Kidney epithelial cell (primary cell): ENCODE measurements around the gene CYB5D1. TPM values are rescaled to one million over a fixed set of nuclear protein-coding genes. Genes with fewer than 3 reads are reported as not detected.

Source experiments
- DNase-seq: peaks from one replicate; pipeline ENCODE4 v3.0.0-alpha.2; 2010; ENCODE audit warnings: low read depth
- H3K27me3 ChIP-seq: 2 replicates; pipeline ENCODE4 v1.6.0; 2011; ENCODE audit warnings: low read length; ENCODE audit not compliant: control insufficient read depth, insufficient read depth
- H3K36me3 ChIP-seq: 2 replicates; pipeline ENCODE4 v1.5.1; 2011; ENCODE audit warnings: low read length; ENCODE audit not compliant: control insufficient read depth, insufficient read depth
- H3K4me3 ChIP-seq: 2 replicates; pipeline ENCODE4 v1.5.1; 2011; ENCODE audit warnings: low read depth, mild to moderate bottlenecking, control low read depth, low read length
- CTCF ChIP-seq: IDR thresholded peaks from 2 replicates; pipeline ENCODE4 v1.5.1; 2011; ENCODE audit warnings: mild to moderate bottlenecking, moderate library complexity, low read length, control low read depth, inconsistent platforms; ENCODE audit not compliant: insufficient read depth, poor library complexity, severe bottlenecking
- total RNA-seq: library from RNA; depleted of rRNA; stranded (reverse); fragments of >200 nt; gene quantifications from 2 replicates; pipeline ENCODE4 v1.2.3, GENCODE V29; 2015

CYB5D1 gene
- total RNA-seq, 1 donor from 2014 or later, result 7.4 TPM

- DNase-seq, result no peak
- TF ChIP-seq CTCF, result no peak
- no peak overlapping the region for H3K4me3 ChIP-seq
- peaks cover 1% of the 10 kb centered on the region for H3K36me3 ChIP-seq
- H3K27me3 ChIP-seq, result no peaks in the 10 kb centered on the region
Observed at GRCh38 chr17:7873051-7873450, 15.2 kb downstream of the CYB5D1 start.

GRCh38 chr17:7875804-7876370, 18.1 kb downstream of the CYB5D1 start:
- no peak for TF ChIP-seq CTCF
- H3K4me3 ChIP-seq, result no peak overlapping the region
- no peak for DNase-seq
- peaks cover 1% of the 10 kb centered on the region for H3K36me3 ChIP-seq
- no peaks in the 10 kb centered on the region for H3K27me3 ChIP-seq

DNA sequence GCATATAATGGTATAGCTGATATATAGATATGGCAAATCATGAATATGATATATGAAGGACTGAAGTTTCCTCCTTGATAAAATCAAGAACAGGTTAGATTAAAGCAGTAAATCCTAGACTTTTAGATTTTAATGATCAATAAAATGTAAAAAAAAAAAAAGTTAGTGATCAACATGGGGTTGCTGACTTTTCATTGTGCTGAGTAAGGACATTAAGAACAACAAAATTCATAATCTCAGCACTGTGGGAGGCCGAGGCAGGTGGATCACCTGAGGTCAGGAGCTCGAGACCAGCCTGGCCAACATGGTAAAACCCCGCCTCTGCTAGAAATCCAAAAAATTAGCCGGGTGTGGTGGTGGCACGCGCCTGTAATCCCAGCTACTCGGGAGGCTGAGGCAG, 20.4 kb downstream of the CYB5D1 start:
- H3K36me3 ChIP-seq, result peaks cover 1% of the 10 kb centered on the region
- DNase-seq, result no peak
- TF ChIP-seq CTCF, result no peak

DNA sequence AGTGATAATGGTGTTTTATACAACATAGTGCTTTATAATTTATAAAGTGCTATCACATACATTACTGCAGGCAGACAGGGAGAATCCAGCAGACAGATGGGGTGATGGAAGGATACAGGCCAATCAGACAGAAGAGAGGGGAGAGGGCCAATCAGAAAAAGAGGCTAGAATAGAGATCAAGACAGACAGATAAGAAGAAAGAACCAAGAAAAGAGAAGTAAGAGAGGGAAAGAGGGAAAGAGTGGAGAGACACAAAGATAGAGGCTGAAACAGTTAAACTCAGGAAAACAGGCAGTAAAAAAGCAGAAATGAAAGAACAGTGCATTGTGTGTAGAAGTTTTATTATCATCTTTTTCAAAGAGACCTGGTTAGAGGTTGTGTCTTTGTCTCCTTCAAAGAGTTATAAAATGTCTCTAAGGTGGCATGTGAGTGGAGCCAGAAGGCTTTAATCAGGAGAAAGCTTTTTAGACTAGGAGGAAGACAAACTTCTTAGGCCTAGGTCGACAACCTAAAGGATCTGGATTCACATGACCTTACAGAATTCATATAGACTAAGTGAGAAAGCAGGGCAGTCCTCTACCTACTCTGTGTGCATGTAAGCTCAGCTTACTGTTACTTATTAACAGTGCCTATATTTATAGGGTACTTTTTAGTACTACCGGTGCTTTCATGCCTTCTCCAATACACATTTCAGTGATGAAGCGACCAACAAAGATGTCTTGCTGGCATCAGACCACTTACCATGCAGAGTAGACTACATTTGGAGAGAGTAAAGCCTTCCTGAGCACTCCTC, 22.5 kb downstream of the CYB5D1 start:
- no peak for DNase-seq
- TF ChIP-seq CTCF, result no peak
- peaks cover 1% of the 10 kb centered on the region for H3K36me3 ChIP-seq

More for the DNA sequence above, 20.4 kb downstream of the CYB5D1 start:
- no peaks in the 10 kb centered on the region for H3K27me3 ChIP-seq
- H3K4me3 ChIP-seq, result no peak overlapping the region

DNA sequence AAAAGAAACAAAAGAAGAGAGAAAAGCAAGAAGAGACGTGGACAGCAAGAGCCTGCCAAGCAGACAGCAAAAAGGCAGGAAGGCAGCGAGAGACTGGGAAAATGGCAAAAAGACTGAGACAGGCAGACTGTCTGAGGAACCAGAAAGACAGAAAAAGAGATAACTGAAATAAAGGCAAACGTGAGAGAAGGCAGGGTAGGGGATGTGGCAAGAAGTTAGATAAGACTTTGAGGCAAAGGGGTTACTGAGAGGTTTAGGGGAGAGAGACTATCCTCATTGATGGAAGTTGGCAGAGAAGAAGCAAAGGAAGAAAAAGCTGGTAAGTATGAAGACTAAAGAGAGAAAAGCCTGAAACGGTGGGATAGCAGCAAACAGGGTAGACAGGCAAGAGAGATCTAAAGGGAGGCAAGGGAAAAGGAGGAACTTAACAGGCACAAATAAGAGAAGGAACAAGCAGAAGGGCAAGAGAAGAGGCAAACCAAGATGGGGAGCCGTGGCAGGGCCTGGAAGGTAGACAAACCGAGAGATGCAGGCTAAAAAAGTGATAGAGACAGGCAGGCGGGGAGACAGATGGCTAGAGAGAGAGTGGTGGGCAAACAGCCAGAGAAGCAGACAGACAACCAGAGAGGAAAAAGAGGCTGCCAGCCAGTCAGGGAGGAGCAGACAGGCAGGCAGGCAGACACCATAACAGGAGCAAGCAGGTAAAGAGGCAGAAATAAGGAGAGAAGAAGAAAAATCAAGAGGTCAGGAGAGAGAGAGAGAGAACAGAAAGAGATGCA, 23.7 kb downstream of the CYB5D1 start:
- Histone ChIP-seq H3K4me3 (no peak overlapping the region), H3K27me3 (no peaks in the 10 kb centered on the region), H3K36me3 (no peaks in the 10 kb centered on the region)
- DNase-seq, result no peak
- no peak for TF ChIP-seq CTCF

More for the DNA sequence above, 22.5 kb downstream of the CYB5D1 start:
- Histone ChIP-seq H3K27me3 (no peaks in the 10 kb centered on the region), H3K4me3 (no peak overlapping the region)
